ENCODE measurements around the gene CWC27.

Gene CWC27

GRCh38 chr5:64876203-64876602 lies 107.5 kb downstream of the CWC27 start:
- H3K9me3 Mint-ChIP-seq, result no peaks in the 10 kb centered on the region
- H3K4me3 Mint-ChIP-seq, result no peak overlapping the region
- H3K27ac Mint-ChIP-seq, result no peak overlapping the region
- DNase-seq, result no peak
- peaks cover 6% of the 10 kb centered on the region for H3K36me3 Mint-ChIP-seq (ENCODE audit: low read depth)
- H3K27me3 Mint-ChIP-seq (ENCODE audit: low read depth, poor library complexity), result no peaks in the 10 kb centered on the region
- H3K4me1 Mint-ChIP-seq, result no peaks in the 10 kb centered on the region
- no peak for TF ChIP-seq CTCF (IDR thresholded peaks at IDR 0.05)

GRCh38 chr5:64880821-64881220 lies 112.1 kb downstream of the CWC27 start:
- Mint-ChIP-seq H3K9me3 (no peaks in the 10 kb centered on the region), H3K36me3 (ENCODE audit: low read depth) (peaks cover 12% of the 10 kb centered on the region), H3K4me1 (no peaks in the 10 kb centered on the region), H3K27ac (no peak overlapping the region), H3K27me3 (ENCODE audit: low read depth, poor library complexity) (peaks cover 3% of the 10 kb centered on the region), H3K4me3 (no peak overlapping the region)
- DNase-seq, result no peak
- no peak for TF ChIP-seq CTCF (IDR thresholded peaks at IDR 0.05)

GRCh38 chr5:64883912-64884311 lies 115.2 kb downstream of the CWC27 start:
- peaks cover 3% of the 10 kb centered on the region for H3K27me3 Mint-ChIP-seq (ENCODE audit: low read depth, poor library complexity)
- no peaks in the 10 kb centered on the region for H3K9me3 Mint-ChIP-seq
- no peak overlapping the region for H3K4me3 Mint-ChIP-seq
- H3K36me3 Mint-ChIP-seq (ENCODE audit: low read depth), result peaks cover 5% of the 10 kb centered on the region
- TF ChIP-seq CTCF (IDR thresholded peaks at IDR 0.05), result no peak
- H3K4me1 Mint-ChIP-seq, result peaks cover 5% of the 10 kb centered on the region
- H3K27ac Mint-ChIP-seq, result no peak overlapping the region
- no peak for DNase-seq

DNA sequence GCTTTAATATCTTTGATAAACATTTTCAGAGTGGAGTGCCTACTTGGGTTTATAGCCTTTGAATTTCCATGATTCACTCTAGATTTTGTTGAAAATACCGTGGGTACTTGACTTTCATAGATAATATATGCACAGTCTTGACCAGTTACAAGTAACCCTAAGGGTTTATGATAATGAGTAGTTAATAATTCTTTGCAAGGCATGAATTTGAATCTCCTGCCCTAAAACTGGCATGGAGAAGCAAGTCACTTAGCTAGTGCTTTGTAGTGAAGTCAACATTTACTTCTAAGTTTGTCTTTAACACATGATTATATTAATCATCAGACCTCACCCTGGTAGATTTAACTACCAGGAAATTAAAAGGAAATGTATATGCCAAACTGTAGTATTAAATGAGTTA lies 115.8 kb downstream of the CWC27 start:
- peaks cover 8% of the 10 kb centered on the region for H3K4me1 Mint-ChIP-seq
- H3K9me3 Mint-ChIP-seq, result no peaks in the 10 kb centered on the region
- no peak for TF ChIP-seq CTCF (IDR thresholded peaks at IDR 0.05)
- no peak overlapping the region for H3K4me3 Mint-ChIP-seq
- H3K36me3 Mint-ChIP-seq (ENCODE audit: low read depth), result peaks cover 5% of the 10 kb centered on the region
- H3K27ac Mint-ChIP-seq, result no peak overlapping the region
- peaks cover 3% of the 10 kb centered on the region for H3K27me3 Mint-ChIP-seq (ENCODE audit: low read depth, poor library complexity)
- DNase-seq, result no peak

GRCh38 chr5:64887910-64888309 lies 119.2 kb downstream of the CWC27 start:
- H3K27ac Mint-ChIP-seq, result no peak overlapping the region
- H3K9me3 Mint-ChIP-seq, result no peaks in the 10 kb centered on the region
- DNase-seq, result no peak
- no peak overlapping the region for H3K4me3 Mint-ChIP-seq
- peaks cover 3% of the 10 kb centered on the region for H3K27me3 Mint-ChIP-seq (ENCODE audit: low read depth, poor library complexity)
- H3K36me3 Mint-ChIP-seq (ENCODE audit: low read depth), result no peaks in the 10 kb centered on the region
- TF ChIP-seq CTCF (IDR thresholded peaks at IDR 0.05), result no peak
- H3K4me1 Mint-ChIP-seq, result peaks cover 13% of the 10 kb centered on the region

GRCh38 chr5:64895748-64896147 lies 127.0 kb downstream of the CWC27 start:
- peaks cover 17% of the 10 kb centered on the region for H3K9me3 Mint-ChIP-seq
- H3K36me3 Mint-ChIP-seq (ENCODE audit: low read depth), result peaks cover 50% of the 10 kb centered on the region
- no peak overlapping the region for H3K4me3 Mint-ChIP-seq
- no peaks in the 10 kb centered on the region for H3K4me1 Mint-ChIP-seq
- DNase-seq, result no peak
- no peaks in the 10 kb centered on the region for H3K27me3 Mint-ChIP-seq (ENCODE audit: low read depth, poor library complexity)
- no peak overlapping the region for H3K27ac Mint-ChIP-seq
- TF ChIP-seq CTCF (IDR thresholded peaks at IDR 0.05), result no peak
